Gastrocnemius medialis (tissue), 4 donors: Measurements from ENCODE around the gene NUBP2. TPM values are rescaled to one million over a fixed set of nuclear protein-coding genes. Genes with fewer than 3 reads are reported as not detected.

ENCODE experiments used
- ATAC-seq, 2 donors: fragments of 150-250 bp; one replicate each; pipeline ENCODE4 v1.9.1; 2016
- DNase-seq, 2 donors: peaks; one replicate each; pipeline ENCODE4 v3.0.0-alpha.2; 2019
- H3K27ac ChIP-seq, 4 donors: fragments of 200-600 bp; sonication (generic); 1 replicate in 1 of 4; 2 replicates in 3 of 4; pipeline ENCODE4 v1.5.1; 2016 to 2018; ENCODE audit warnings: mild to moderate bottlenecking in 2 of 4, moderate library complexity in 1 of 4
- H3K27me3 ChIP-seq, 3 donors: fragments of 200-600 bp; sonication (generic) in 2 of 3; 1 replicate in 1 of 3; 2 replicates in 2 of 3; pipeline versions ENCODE4 v1.5.1 to v1.6.0; 2016 to 2019; ENCODE audit warnings: mild to moderate bottlenecking in 1 of 3, moderate library complexity in 1 of 3
- H3K36me3 ChIP-seq, 2 donors: fragments of 200-600 bp; sonication (generic) in 1 of 2; one replicate each; pipeline ENCODE4 v1.5.1; 2017 to 2018
- H3K4me1 ChIP-seq, 2 donors: fragments of 200-600 bp; sonication (generic) in 1 of 2; one replicate each; pipeline ENCODE4 v1.5.1; 2016 to 2017; ENCODE audit warnings: mild to moderate bottlenecking in 2 of 2
- H3K4me3 ChIP-seq, 4 donors: fragments of 200-600 bp; sonication (generic) in 3 of 4; 1 replicate in 1 of 4; 2 replicates in 3 of 4; pipeline ENCODE4 v1.5.1; 2016 to 2019; ENCODE audit warnings: mild to moderate bottlenecking in 2 of 4
- H3K9me3 ChIP-seq, 3 donors: fragments of 200-600 bp; sonication (generic) in 2 of 3; 1 replicate in 1 of 3; 2 replicates in 2 of 3; pipeline ENCODE4 v1.5.1; 2016 to 2019
- POLR2A ChIP-seq, 2 donors: fragments of 450-650 bp; IDR thresholded peaks; one replicate each; pipeline ENCODE4 v1.6.1; 2017; ENCODE audit warnings: antibody characterized with exemption in 2 of 2, mild to moderate bottlenecking in 2 of 2, moderate library complexity in 2 of 2
- in situ Hi-C, 4 donors: fragments of 200-750 bp; cut with MboI; loops; one replicate each; pipeline versions ENCODE4 v1.15.0 to v1.8.0; 2017; ENCODE audit warnings: low sequenced_read_pairs in 4 of 4
- intact Hi-C: fragments of 100-400 bp; cut with DNase I; formaldehyde crosslinking; loops from one replicate; pipeline ENCODE4 v1.15.1; 2023; ENCODE audit warnings: low total_unique reads
- total RNA-seq, 4 donors: library from RNA; depleted of rRNA; stranded (reverse); fragments of >200 nt; gene quantifications; one replicate each; pipeline versions ENCODE4 v1.1.0 to v1.2.3, GENCODE V29; 2016
- TF ChIP-seq, protein P1 (sequence below), 5 experiments: fragments of 450-650 bp in 3 of 5; fragments of 200-600 bp in 2 of 5; sonication (generic) in 2 of 5; IDR thresholded peaks in 4 of 5; conservative IDR thresholded peaks in 1 of 5; 1 replicate in 4 of 5; 2 replicates in 1 of 5; pipeline ENCODE4 v1.5.1; 2016 to 2019; ENCODE audit warnings: antibody characterized with exemption in 5 of 5, mild to moderate bottlenecking in 3 of 5, moderate library complexity in 3 of 5

Gene NUBP2
- total RNA-seq, 4 donors from 2014 or later: 77.3 to 163 (median 80.7) TPM

DNA sequence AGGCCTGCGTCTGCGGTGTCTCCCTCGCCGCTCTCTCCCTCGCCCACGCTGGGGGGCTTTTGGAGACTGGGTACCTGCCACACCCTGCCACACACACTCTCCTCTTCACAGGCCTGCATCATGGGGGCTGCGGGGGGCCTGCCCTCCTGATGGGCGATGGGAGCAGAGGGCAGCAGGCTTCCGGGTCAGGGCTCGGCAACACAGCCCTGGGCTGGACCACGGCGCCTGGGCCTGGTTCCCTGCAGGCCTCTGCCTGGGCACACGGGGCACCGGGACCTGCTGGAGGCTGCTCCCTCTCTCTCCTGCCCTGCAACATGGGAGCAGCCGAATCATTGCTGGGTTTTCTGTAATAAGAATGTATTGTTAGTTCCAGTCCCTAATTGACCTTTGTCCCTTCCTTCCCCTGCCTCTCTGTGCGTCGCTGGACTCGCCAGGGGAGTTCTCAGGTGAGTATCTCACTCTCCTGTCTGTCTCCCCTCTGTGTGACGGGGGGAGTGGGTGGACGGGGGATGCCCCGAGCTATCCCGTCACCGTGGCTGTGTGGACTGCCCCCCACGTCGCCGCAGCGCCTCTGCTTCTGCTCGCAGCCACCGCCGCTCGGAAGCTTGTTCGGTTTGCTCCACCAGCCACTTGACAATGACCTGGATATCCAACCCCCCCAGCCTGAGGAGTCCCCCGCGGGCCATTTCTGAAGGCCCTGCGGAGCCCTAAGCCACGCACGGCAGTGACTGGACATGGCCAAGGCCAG lies 24.9 kb upstream of the NUBP2 start:
- H3K27ac ChIP-seq: no peak overlapping the region
- in situ Hi-C loops: no loop called here
- H3K27me3 ChIP-seq: no peaks in the 10 kb centered on the region
- no peaks in the 10 kb centered on the region for H3K9me3 ChIP-seq
- ATAC-seq: no peak
- TF ChIP-seq, protein P1, sequence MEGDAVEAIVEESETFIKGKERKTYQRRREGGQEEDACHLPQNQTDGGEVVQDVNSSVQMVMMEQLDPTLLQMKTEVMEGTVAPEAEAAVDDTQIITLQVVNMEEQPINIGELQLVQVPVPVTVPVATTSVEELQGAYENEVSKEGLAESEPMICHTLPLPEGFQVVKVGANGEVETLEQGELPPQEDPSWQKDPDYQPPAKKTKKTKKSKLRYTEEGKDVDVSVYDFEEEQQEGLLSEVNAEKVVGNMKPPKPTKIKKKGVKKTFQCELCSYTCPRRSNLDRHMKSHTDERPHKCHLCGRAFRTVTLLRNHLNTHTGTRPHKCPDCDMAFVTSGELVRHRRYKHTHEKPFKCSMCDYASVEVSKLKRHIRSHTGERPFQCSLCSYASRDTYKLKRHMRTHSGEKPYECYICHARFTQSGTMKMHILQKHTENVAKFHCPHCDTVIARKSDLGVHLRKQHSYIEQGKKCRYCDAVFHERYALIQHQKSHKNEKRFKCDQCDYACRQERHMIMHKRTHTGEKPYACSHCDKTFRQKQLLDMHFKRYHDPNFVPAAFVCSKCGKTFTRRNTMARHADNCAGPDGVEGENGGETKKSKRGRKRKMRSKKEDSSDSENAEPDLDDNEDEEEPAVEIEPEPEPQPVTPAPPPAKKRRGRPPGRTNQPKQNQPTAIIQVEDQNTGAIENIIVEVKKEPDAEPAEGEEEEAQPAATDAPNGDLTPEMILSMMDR (IDR thresholded peaks at IDR 0.05 in 4 of 5, conservative IDR thresholded peaks at IDR 0.05 in 1 of 5): no peak
- no peak for TF ChIP-seq POLR2A (IDR thresholded peaks at IDR 0.05)
- DNase-seq: no peak
- no peak overlapping the region for H3K4me3 ChIP-seq
- intact Hi-C loops: no loop called here
- peaks cover 0 to 58% of the 10 kb centered on the region in 2 donors for H3K36me3 ChIP-seq
- H3K4me1 ChIP-seq: no peaks in the 10 kb centered on the region

DNA sequence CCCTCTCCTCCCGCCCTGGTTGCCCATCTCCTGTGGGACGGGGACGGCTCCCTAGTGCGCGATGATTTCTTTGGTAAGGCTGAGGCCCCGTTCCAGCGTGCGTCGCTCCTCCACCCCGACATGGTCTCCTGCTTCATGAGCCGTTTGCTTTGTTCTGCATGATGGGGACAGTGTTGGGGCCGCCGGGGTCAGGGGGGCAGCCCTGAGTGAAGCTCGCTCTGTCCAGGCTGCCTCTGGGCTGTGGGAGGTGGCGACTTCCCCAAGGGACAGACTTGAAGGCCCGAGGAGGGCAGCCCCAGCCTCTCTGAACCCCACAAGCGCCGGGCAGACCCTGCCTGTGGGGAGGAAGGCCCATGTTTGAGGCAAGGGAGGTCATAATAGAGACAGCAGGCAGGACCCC lies 23.8 kb upstream of the NUBP2 start:
- Histone ChIP-seq H3K27ac (no peak overlapping the region), H3K4me3 (no peak overlapping the region), H3K27me3 (no peaks in the 10 kb centered on the region), H3K9me3 (no peaks in the 10 kb centered on the region), H3K4me1 (no peaks in the 10 kb centered on the region), H3K36me3 (peaks cover 0 to 60% of the 10 kb centered on the region in 2 donors)
- TF ChIP-seq, protein P1 (IDR thresholded peaks at IDR 0.05 in 4 of 5, conservative IDR thresholded peaks at IDR 0.05 in 1 of 5): no peak
- no peak for TF ChIP-seq POLR2A (IDR thresholded peaks at IDR 0.05)
- ATAC-seq: no peak
- intact Hi-C loops: no loop called here
- DNase-seq: no peak
- in situ Hi-C loops: no loop called here

DNA sequence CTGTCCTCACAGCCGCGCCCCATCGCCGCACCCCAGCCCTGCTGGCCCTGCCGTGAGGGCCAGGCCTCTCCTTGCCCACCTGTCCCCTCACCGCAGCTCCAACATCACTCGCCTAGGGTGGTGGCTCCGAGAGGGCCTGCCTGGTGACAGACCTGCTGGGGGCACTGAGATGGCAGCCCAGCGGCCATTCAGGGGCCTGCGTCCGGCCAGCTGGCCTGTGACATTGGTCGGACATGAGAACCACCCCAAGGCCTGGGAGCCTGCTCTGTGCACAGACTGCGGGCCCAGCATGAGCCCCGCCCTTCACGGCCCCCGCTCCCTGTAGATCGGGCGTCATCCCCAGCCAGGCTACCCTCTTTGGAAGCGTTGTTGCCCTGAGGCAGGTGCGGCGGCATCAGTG lies 23.2 kb upstream of the NUBP2 start:
- Histone ChIP-seq H3K27ac (no peak overlapping the region), H3K4me1 (no peaks in the 10 kb centered on the region), H3K9me3 (no peaks in the 10 kb centered on the region), H3K36me3 (peaks cover 0 to 58% of the 10 kb centered on the region in 2 donors), H3K4me3 (no peak overlapping the region), H3K27me3 (no peaks in the 10 kb centered on the region)
- in situ Hi-C loops (no loop called here), intact Hi-C loops (no loop called here)
- TF ChIP-seq, protein P1 (IDR thresholded peaks at IDR 0.05 in 4 of 5, conservative IDR thresholded peaks at IDR 0.05 in 1 of 5): no peak
- no peak for TF ChIP-seq POLR2A (IDR thresholded peaks at IDR 0.05)
- DNase-seq (no peak), ATAC-seq (no peak)

DNA sequence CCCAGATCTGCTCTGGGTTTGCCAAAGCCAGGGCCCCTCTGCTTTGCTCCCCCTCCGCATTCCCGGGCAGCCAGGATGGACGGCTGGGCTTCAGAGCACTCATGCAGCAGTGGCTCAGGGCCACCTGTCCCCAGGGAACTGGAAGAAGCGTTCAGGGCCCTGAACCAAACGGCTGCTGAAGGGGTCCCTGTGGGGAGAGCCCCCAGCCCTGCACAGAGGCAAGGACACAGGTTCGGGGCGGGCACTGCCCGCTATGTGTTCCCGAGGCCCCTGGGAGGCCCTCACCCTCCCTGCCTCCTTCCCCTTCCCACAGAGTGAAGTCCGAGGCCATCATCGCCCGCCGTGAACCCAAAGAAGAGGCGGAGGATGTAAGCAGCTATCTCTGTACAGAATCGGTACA lies 21.8 kb upstream of the NUBP2 start:
- intact Hi-C loops: loop anchor here (5.0 kb wide), 1 partner anchor 334 kb away; no protein-coding TSS in a partner anchor

More for the DNA sequence above, 21.8 kb upstream of the NUBP2 start:
- ATAC-seq: no peak
- DNase-seq: no peak
- Histone ChIP-seq H3K27me3 (no peaks in the 10 kb centered on the region), H3K36me3 (peaks cover 0 to 65% of the 10 kb centered on the region in 2 donors), H3K4me1 (no peaks in the 10 kb centered on the region), H3K9me3 (no peaks in the 10 kb centered on the region), H3K27ac (no peak overlapping the region), H3K4me3 (no peak overlapping the region)
- in situ Hi-C loops: no loop called here
- TF ChIP-seq, protein P1 (IDR thresholded peaks at IDR 0.05 in 4 of 5, conservative IDR thresholded peaks at IDR 0.05 in 1 of 5): no peak
- TF ChIP-seq POLR2A (IDR thresholded peaks at IDR 0.05): no peak
